B cell (primary cell): Measurements from ENCODE around the gene LMAN1. TPM values are rescaled to one million over a fixed set of nuclear protein-coding genes. Genes with fewer than 3 reads are reported as not detected.

ENCODE experiments used
- ATAC-seq: fragments of 200-7000 bp; cut with Tn5 transposase; one replicate; pipeline ENCODE4 v1.10.0; 2021; ENCODE audit warnings: low read depth, mild to moderate bottlenecking, moderate number of reproducible peaks, moderate library complexity
- CTCF ChIA-PET: fragments of 350-600 bp; sonication (Branson Sonifier 250); formaldehyde crosslinking; loops from one replicate; lab custom pipeline; 2021; ENCODE audit warnings: antibody characterized with exemption, inconsistent platforms; lab: Charles Lee
- POLR2A ChIA-PET: fragments of 350-600 bp; sonication (Branson Sonifier 250); formaldehyde crosslinking; loops from one replicate; lab custom pipeline; 2021; ENCODE audit warnings: antibody characterized with exemption; lab: Charles Lee
- DNase-seq: peaks from one replicate; pipeline ENCODE4 v3.0.0; 2013
- H2AFZ ChIP-seq: 2 replicates; pipeline ENCODE4 v1.6.1; 2012; ENCODE audit warnings: mild to moderate bottlenecking, low read depth, low read length; ENCODE audit not compliant: insufficient read depth, poor library complexity, severe bottlenecking
- H3K27ac ChIP-seq, 2 donors: 1 replicate in 1 of 2; 2 replicates in 1 of 2; pipeline ENCODE4 v1.5.1; 2012 to 2013; ENCODE audit warnings: low read length in 2 of 2, mild to moderate bottlenecking in 2 of 2, moderate library complexity in 1 of 2
- H3K27me3 ChIP-seq, 4 experiments: fragments of 200-600 bp in 1 of 4; sonication (generic) in 1 of 4; replicated peaks in 1 of 4; 1 replicate in 2 of 4; 2 replicates in 2 of 4; pipeline versions ENCODE4 v1.6.1 to v1.7.0; 2013 to 2016; ENCODE audit warnings: low read length in 3 of 4, mild to moderate bottlenecking in 2 of 4, mixed read lengths in 1 of 4, moderate library complexity in 1 of 4; ENCODE audit not compliant: insufficient read depth in 4 of 4, control insufficient read depth in 3 of 4; ENCODE audit errors: control extremely low read depth in 1 of 4
- H3K36me3 ChIP-seq, 2 experiments: replicated peaks in 1 of 2; 1 replicate in 1 of 2; 2 replicates in 1 of 2; pipeline versions ENCODE4 v1.6.1 to v1.7.1; 2013; ENCODE audit warnings: low read length in 1 of 2; ENCODE audit not compliant: insufficient read depth in 2 of 2, control insufficient read depth in 1 of 2; ENCODE audit errors: control extremely low read depth in 1 of 2, extremely low read depth in 1 of 2
- H3K4me1 ChIP-seq, 2 donors: fragments of 200-600 bp in 1 of 2; sonication (generic) in 1 of 2; 1 replicate in 1 of 2; 2 replicates in 1 of 2; pipeline versions ENCODE4 v1.5.1 to v1.6.1; 2013 to 2017; ENCODE audit warnings: low read length in 2 of 2; ENCODE audit not compliant: control insufficient read depth in 2 of 2, insufficient read depth in 2 of 2
- H3K4me2 ChIP-seq: replicated peaks from 2 replicates; pipeline ENCODE3; 2012; ENCODE audit warnings: mild to moderate bottlenecking, low read depth, low read length; ENCODE audit not compliant: poor library complexity, severe bottlenecking
- H3K4me3 ChIP-seq, 5 experiments: fragments of 200-600 bp in 1 of 5; sonication (generic) in 1 of 5; 1 replicate in 3 of 5; 2 replicates in 2 of 5; pipeline versions ENCODE4 v1.5.1 to v1.7.0; 2011 to 2016; ENCODE audit warnings: low read length in 4 of 5, mild to moderate bottlenecking in 4 of 5, low read depth in 2 of 5, control low read depth in 1 of 5, moderate library complexity in 1 of 5; ENCODE audit not compliant: insufficient read depth in 1 of 5; ENCODE audit errors: control extremely low read depth in 1 of 5, extremely low read depth in 1 of 5
- H3K79me2 ChIP-seq: fragments of 200-600 bp; sonication (generic); one replicate; pipeline ENCODE4 v1.6.0; 2016; ENCODE audit warnings: low read length; ENCODE audit not compliant: control insufficient read depth, insufficient read depth
- H3K9ac ChIP-seq: fragments of 200-600 bp; sonication (generic); 2 replicates; pipeline ENCODE4 v1.6.1; 2017; ENCODE audit warnings: mild to moderate bottlenecking, low read length, moderate library complexity
- H3K9me3 ChIP-seq, 3 donors: one replicate each; pipeline versions ENCODE4 v1.6.1 to v1.7.1; 2013; ENCODE audit warnings: low read length in 2 of 3; ENCODE audit not compliant: control insufficient read depth in 2 of 3, insufficient read depth in 1 of 3; ENCODE audit errors: control extremely low read depth in 1 of 3
- H4K20me1 ChIP-seq: 2 replicates; pipeline ENCODE4 v1.6.0; 2012; ENCODE audit warnings: mild to moderate bottlenecking, low read length; ENCODE audit not compliant: insufficient read depth, control insufficient read depth, poor library complexity, severe bottlenecking
- H3K27ac Mint-ChIP-seq: one replicate; pipeline ENCODE4 v1.8.0; 2021; ENCODE audit warnings: mixed read lengths
- H3K27me3 Mint-ChIP-seq: one replicate; pipeline ENCODE4 v1.8.0; 2021; ENCODE audit warnings: mixed read lengths
- H3K4me1 Mint-ChIP-seq: one replicate; pipeline ENCODE4 v1.8.0; 2021; ENCODE audit warnings: mixed read lengths
- H3K4me3 Mint-ChIP-seq: one replicate; pipeline ENCODE4 v1.8.0; 2021; ENCODE audit warnings: mixed read lengths
- H3K9me3 Mint-ChIP-seq: one replicate; pipeline ENCODE4 v1.8.0; 2022; ENCODE audit warnings: mixed read lengths; ENCODE audit not compliant: insufficient read depth
- CTCF ChIP-seq: fragments of 200-600 bp; IDR thresholded peaks from one replicate; pipeline ENCODE4 v1.8.0; 2022; ENCODE audit warnings: antibody characterized with exemption, mild to moderate bottlenecking
- EZH2 ChIP-seq: IDR thresholded peaks from 2 replicates; pipeline ENCODE4 v1.6.1; 2012; ENCODE audit warnings: borderline replicate concordance, low read depth, mild to moderate bottlenecking, moderate library complexity, low read length; ENCODE audit not compliant: insufficient read depth, poor library complexity, severe bottlenecking
- WGBS: methylation state at CpG from one replicate; pipeline ENCODE4 v1.1.5; 2013; ENCODE audit warnings: missing lambda C conversion rate; ENCODE audit not compliant: insufficient coverage; 5-methylcytosine and 5-hydroxymethylcytosine counted together
- intact Hi-C: fragments of 100-400 bp; cut with micrococcal nuclease; formaldehyde crosslinking; loops from one replicate; pipeline ENCODE4 v1.10.0; 2022
- polyA plus RNA-seq: library from polyadenylated mRNA; depleted of rRNA; stranded (reverse); fragments of >200 nt; gene quantifications from 2 replicates; pipeline ENCODE4 v1.2.3, GENCODE V29; 2012
- total RNA-seq, 2 donors: library from RNA; stranded (reverse); fragments of 120-200 nt in 1 of 2; gene quantifications; 1 replicate in 1 of 2; 2 replicates in 1 of 2; pipeline versions ENCODE4 v1.2.3 to v1.2.4, GENCODE V29; 2013 to 2022

LMAN1 gene
- total and polyA plus RNA-seq, 2 donors (not counting 1 experiment from before 2014, with no cell fraction given): 9.2 to 41.1 TPM

GRCh38 chr18:59303656-59304195 is 55.3 kb downstream of the LMAN1 start:
- peaks cover 46% of the 10 kb centered on the region for H3K27me3 Mint-ChIP-seq
- Histone ChIP-seq H3K9me3 (peaks cover 0 to 3% (median 0%) of the 10 kb centered on the region in 3 donors), H4K20me1 (no peaks in the 10 kb centered on the region), H3K9ac (no peak overlapping the region), H3K36me3 (no peaks in the 10 kb centered on the region), H2AFZ (no peak overlapping the region), H3K79me2 (no peaks in the 10 kb centered on the region), H3K27me3 (peaks cover 0 to 25% (median 11%) of the 10 kb centered on the region in 4 experiments), H3K4me3 (no peak overlapping the region), H3K4me1 (peaks cover 7 to 8% of the 10 kb centered on the region in 2 donors), H3K4me2 (no peak overlapping the region), H3K27ac (no peak overlapping the region)
- H3K9me3 Mint-ChIP-seq: no peaks in the 10 kb centered on the region
- no peak overlapping the region for H3K27ac Mint-ChIP-seq
- ChIA-PET POLR2A (no interaction called here), CTCF (interaction anchor here (0.6 to 2.9 kb wide), 3 partner anchors 9 to 130 kb away, joined by 3 to 15 read pairs (median 3); no protein-coding TSS in a partner anchor)
- H3K4me3 Mint-ChIP-seq: no peak overlapping the region
- no peak for DNase-seq
- TF ChIP-seq CTCF: no peak
- no peak for TF ChIP-seq EZH2
- no peak for ATAC-seq
- WGBS: 76% methylated on average over 4 of the region's 9 CpGs
- intact Hi-C loops: no loop called here
- no peaks in the 10 kb centered on the region for H3K4me1 Mint-ChIP-seq

GRCh38 chr18:59303006-59303405 is 56.1 kb downstream of the LMAN1 start:
- TF ChIP-seq EZH2: no peak
- no peak for TF ChIP-seq CTCF
- POLR2A ChIA-PET: no interaction called here
- Histone ChIP-seq H3K27ac (no peak overlapping the region), H3K9ac (no peak overlapping the region), H3K9me3 (no peaks in the 10 kb centered on the region), H3K4me1 (peaks cover 0 to under 1% of the 10 kb centered on the region in 2 donors), H3K4me2 (no peak overlapping the region), H3K36me3 (no peaks in the 10 kb centered on the region), H3K4me3 (no peak overlapping the region), H3K27me3 (peaks cover 0 to 21% (median 8%) of the 10 kb centered on the region in 4 experiments), H4K20me1 (no peaks in the 10 kb centered on the region), H2AFZ (no peak overlapping the region), H3K79me2 (no peaks in the 10 kb centered on the region)
- no peak for DNase-seq
- CTCF ChIA-PET: interaction anchor here (1.4 to 2.9 kb wide), 2 partner anchors 10 to 100 kb away, joined by 3 to 15 read pairs; no protein-coding TSS in a partner anchor
- Mint-ChIP-seq H3K27ac (no peak overlapping the region), H3K4me3 (no peak overlapping the region), H3K4me1 (no peaks in the 10 kb centered on the region), H3K27me3 (peaks cover 44% of the 10 kb centered on the region), H3K9me3 (no peaks in the 10 kb centered on the region)
- intact Hi-C loops: no loop called here
- WGBS: no CpG with 5 or more reads among the region's 2 CpGs
- ATAC-seq: no peak
